GM23338 (cell line): Measurements from ENCODE around the gene VOPP1. TPM values are rescaled to one million over a fixed set of nuclear protein-coding genes. Genes with fewer than 3 reads are reported as not detected.
"Not testable (repeated sequence)": the region's sequence is repeated elsewhere in the genome, so short reads cannot be mapped to it uniquely, and the experiment has no call there.

Source experiments
- ATAC-seq: fragments of 200-7000 bp; cut with Tn5 transposase; 3 replicates; pipeline ENCODE4 v1.9.1; 2020
- DNase-seq: peaks from one replicate; pipeline ENCODE4 v3.0.0-alpha.2; 2015; ENCODE audit warnings: low spot score
- H2AFZ ChIP-seq: fragments of 200-600 bp; sonication (generic); 2 replicates; pipeline ENCODE4 v1.8.0; 2016; ENCODE audit warnings: antibody characterized with exemption, mild to moderate bottlenecking, moderate library complexity
- H3F3A ChIP-seq: fragments of 200-600 bp; sonication (generic); replicated peaks from 2 replicates; pipeline ENCODE4 v1.8.0; 2017; ENCODE audit warnings: antibody characterized with exemption, mixed run types, low read depth
- H3K27ac ChIP-seq: fragments of 200-600 bp; sonication (generic); 2 replicates; pipeline ENCODE4 v1.6.1; 2016; ENCODE audit warnings: low read depth
- H3K27me3 ChIP-seq: fragments of 200-600 bp; sonication (generic); 2 replicates; pipeline ENCODE4 v1.8.0; 2016; ENCODE audit warnings: mild to moderate bottlenecking, mixed run types, moderate library complexity; ENCODE audit not compliant: insufficient read depth
- H3K36me3 ChIP-seq: fragments of 200-600 bp; sonication (generic); 2 replicates; pipeline ENCODE4 v1.8.0; 2016; ENCODE audit warnings: mild to moderate bottlenecking; ENCODE audit not compliant: insufficient read depth
- H3K4me1 ChIP-seq: fragments of 200-600 bp; sonication (generic); 2 replicates; pipeline ENCODE4 v1.8.0; 2016; ENCODE audit warnings: mild to moderate bottlenecking, moderate library complexity; ENCODE audit not compliant: insufficient read depth
- H3K4me2 ChIP-seq: fragments of 200-600 bp; sonication (generic); 2 replicates; pipeline ENCODE4 v1.7.1; 2017; ENCODE audit warnings: mixed run types
- H3K4me3 ChIP-seq: fragments of 200-600 bp; sonication (generic); 2 replicates; pipeline ENCODE4 v1.6.1; 2016; ENCODE audit warnings: mixed run types
- H3K79me2 ChIP-seq: fragments of 200-600 bp; sonication (generic); replicated peaks from 2 replicates; pipeline ENCODE4 v1.8.0; 2017; ENCODE audit warnings: mild to moderate bottlenecking; ENCODE audit not compliant: insufficient read depth
- H3K9me2 ChIP-seq: fragments of 200-600 bp; sonication (generic); 2 replicates; pipeline ENCODE4 v1.8.0; 2017; ENCODE audit not compliant: insufficient read depth
- H4K20me1 ChIP-seq: fragments of 200-600 bp; sonication (generic); replicated peaks from 2 replicates; pipeline ENCODE4 v1.8.0; 2017; ENCODE audit warnings: mild to moderate bottlenecking; ENCODE audit not compliant: insufficient read depth
- H3K27ac Mint-ChIP-seq: 2 replicates; pipeline ENCODE4 v1.8.0; 2020; ENCODE audit warnings: inconsistent platforms, mild to moderate bottlenecking, moderate library complexity, mixed read lengths
- H3K27me3 Mint-ChIP-seq: 3 replicates; pipeline ENCODE4 v1.8.0; 2022; ENCODE audit warnings: low read depth, mild to moderate bottlenecking, moderate library complexity, mixed read lengths, inconsistent platforms; ENCODE audit not compliant: insufficient read depth, poor library complexity
- H3K36me3 Mint-ChIP-seq: 3 replicates; pipeline ENCODE4 v1.8.0; 2021; ENCODE audit warnings: low read depth, mild to moderate bottlenecking, inconsistent platforms, moderate library complexity, mixed read lengths
- H3K4me1 Mint-ChIP-seq: 3 replicates; pipeline ENCODE4 v1.8.0; 2020; ENCODE audit warnings: mild to moderate bottlenecking, inconsistent platforms, mixed read lengths
- H3K4me3 Mint-ChIP-seq: 3 replicates; pipeline ENCODE4 v1.8.0; 2021; ENCODE audit warnings: moderate library complexity, mild to moderate bottlenecking, inconsistent platforms, mixed read lengths
- H3K9me3 Mint-ChIP-seq: 3 replicates; pipeline ENCODE4 v1.8.0; 2020; ENCODE audit warnings: moderate library complexity, mild to moderate bottlenecking, inconsistent platforms, mixed read lengths
- CTCF ChIP-seq, 2 experiments: fragments of 200-600 bp in 1 of 2; sonication (generic) in 1 of 2; conservative IDR thresholded peaks; 2 replicates each; pipeline versions ENCODE4 v1.5.1 to v1.6.1; 2016 to 2017; ENCODE audit warnings: antibody characterized with exemption in 2 of 2, low read depth in 2 of 2, mild to moderate bottlenecking in 2 of 2, moderate library complexity in 1 of 2
- polyA plus RNA-seq: library from polyadenylated mRNA; unstranded; fragments of >200 nt; fragmentation: Nextera tagmentation; extraction: Ambion mirVana; gene quantifications from 2 replicates; pipeline ENCODE4 v1.2.1, GENCODE V29; 2016
- total RNA-seq: library from RNA; depleted of rRNA; stranded (reverse); fragments of >200 nt; shearing (Covaris generic); gene quantifications from 2 replicates; pipeline ENCODE4 v1.2.3, GENCODE V29; 2014

Gene VOPP1
- total and polyA plus RNA-seq, 2 experiments from 2014 or later = 28.2 to 73.7 TPM

GRCh38 chr7:55609726-55610125 is 37.4 kb upstream of the VOPP1 start:
- not testable (repeated sequence) for H4K20me1 ChIP-seq, H3K9me3 Mint-ChIP-seq, H3K4me3 Mint-ChIP-seq, H3K4me1 Mint-ChIP-seq, H3K79me2 ChIP-seq, H3F3A ChIP-seq, H3K4me1 ChIP-seq, H3K9me2 ChIP-seq, H3K27ac Mint-ChIP-seq, H3K27ac ChIP-seq, H3K4me2 ChIP-seq, H2AFZ ChIP-seq, H3K4me3 ChIP-seq, H3K36me3 ChIP-seq, H3K36me3 Mint-ChIP-seq, ATAC-seq, DNase-seq, H3K27me3 ChIP-seq, H3K27me3 Mint-ChIP-seq

GRCh38 chr7:55605661-55606060 is 33.4 kb upstream of the VOPP1 start:
- H3K36me3 ChIP-seq, H3K4me2 ChIP-seq, H3K27ac Mint-ChIP-seq, H3F3A ChIP-seq, H2AFZ ChIP-seq, H3K4me3 ChIP-seq, H3K4me1 ChIP-seq, H3K4me1 Mint-ChIP-seq, ATAC-seq, H3K79me2 ChIP-seq, DNase-seq, H3K36me3 Mint-ChIP-seq, H3K27me3 ChIP-seq, H4K20me1 ChIP-seq, H3K9me2 ChIP-seq, H3K27me3 Mint-ChIP-seq, H3K27ac ChIP-seq, H3K4me3 Mint-ChIP-seq, H3K9me3 Mint-ChIP-seq: not testable (repeated sequence)

- not testable (repeated sequence) for H3F3A ChIP-seq, H3K4me3 ChIP-seq, H3K27me3 Mint-ChIP-seq, H3K4me1 Mint-ChIP-seq, H3K27ac Mint-ChIP-seq, H3K4me3 Mint-ChIP-seq, H3K36me3 Mint-ChIP-seq, H3K4me2 ChIP-seq, H3K79me2 ChIP-seq, H4K20me1 ChIP-seq, H2AFZ ChIP-seq, H3K27me3 ChIP-seq, H3K9me2 ChIP-seq, H3K36me3 ChIP-seq, ATAC-seq, H3K9me3 Mint-ChIP-seq, H3K4me1 ChIP-seq, H3K27ac ChIP-seq
- peak; percentile 26 to 42; a peak in 3 of 4 replicates for TF ChIP-seq CTCF (conservative IDR thresholded peaks at IDR 0.05; ENCODE audit: low read depth in 2 of 2)
- peak; percentile 11 for DNase-seq
Measured at GRCh38 chr7:55597944-55598499, 25.7 kb upstream of the VOPP1 start.

- not testable (repeated sequence) for H3F3A ChIP-seq, DNase-seq, H3K4me1 Mint-ChIP-seq, H3K9me2 ChIP-seq, H3K27me3 Mint-ChIP-seq, ATAC-seq, H3K36me3 ChIP-seq, H2AFZ ChIP-seq, H3K4me1 ChIP-seq, H3K9me3 Mint-ChIP-seq, H3K27ac ChIP-seq, H3K4me2 ChIP-seq, H3K27ac Mint-ChIP-seq, H3K4me3 ChIP-seq, H3K27me3 ChIP-seq, H4K20me1 ChIP-seq, H3K79me2 ChIP-seq, H3K4me3 Mint-ChIP-seq, H3K36me3 Mint-ChIP-seq
Measured at GRCh38 chr7:55597214-55597739, 25.0 kb upstream of the VOPP1 start.
